Right lobe of liver (tissue), 4 donors: Measurements from ENCODE around the gene FGF13.

ENCODE experiments used
- POLR2A ChIP-seq: fragments of 450-650 bp; IDR thresholded peaks from one replicate; pipeline ENCODE4 v1.6.1; 2017; ENCODE audit warnings: antibody characterized with exemption, mild to moderate bottlenecking
- TF ChIP-seq, protein P1 (sequence below), 4 donors: fragments of 200-600 bp in 3 of 4; fragments of 450-650 bp in 1 of 4; IDR thresholded peaks; one replicate each; pipeline versions ENCODE4 v1.5.1 to v1.8.0; 2016 to 2022; ENCODE audit warnings: antibody characterized with exemption in 4 of 4, mild to moderate bottlenecking in 2 of 4
- donor health status: DM: no; HTN: no; CAD: no.
- donor health status: DM: no; HTN: no; CAD: no.
- donor health status: DM: no; HTN: yes; CAD: no.

DNA sequence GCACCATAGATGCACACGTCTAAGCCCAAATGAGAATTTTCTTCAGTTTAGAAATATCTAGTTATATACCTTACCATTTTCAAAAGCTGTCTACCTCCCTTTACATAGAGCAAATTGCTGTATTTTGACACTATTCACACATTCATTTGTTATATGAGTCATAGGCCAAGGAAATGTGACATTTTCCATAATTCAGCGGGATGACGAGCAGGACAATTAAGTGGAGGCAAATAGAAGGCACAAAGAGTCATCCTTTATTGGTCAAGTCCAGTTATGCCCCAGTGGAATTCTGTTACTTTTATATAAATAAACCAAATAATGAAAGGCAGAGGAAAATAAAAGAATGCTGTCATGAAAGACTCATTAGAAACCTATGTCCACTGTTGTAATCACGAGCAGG is 27.9 kb downstream of the FGF13 start:
- TF ChIP-seq, protein P1, sequence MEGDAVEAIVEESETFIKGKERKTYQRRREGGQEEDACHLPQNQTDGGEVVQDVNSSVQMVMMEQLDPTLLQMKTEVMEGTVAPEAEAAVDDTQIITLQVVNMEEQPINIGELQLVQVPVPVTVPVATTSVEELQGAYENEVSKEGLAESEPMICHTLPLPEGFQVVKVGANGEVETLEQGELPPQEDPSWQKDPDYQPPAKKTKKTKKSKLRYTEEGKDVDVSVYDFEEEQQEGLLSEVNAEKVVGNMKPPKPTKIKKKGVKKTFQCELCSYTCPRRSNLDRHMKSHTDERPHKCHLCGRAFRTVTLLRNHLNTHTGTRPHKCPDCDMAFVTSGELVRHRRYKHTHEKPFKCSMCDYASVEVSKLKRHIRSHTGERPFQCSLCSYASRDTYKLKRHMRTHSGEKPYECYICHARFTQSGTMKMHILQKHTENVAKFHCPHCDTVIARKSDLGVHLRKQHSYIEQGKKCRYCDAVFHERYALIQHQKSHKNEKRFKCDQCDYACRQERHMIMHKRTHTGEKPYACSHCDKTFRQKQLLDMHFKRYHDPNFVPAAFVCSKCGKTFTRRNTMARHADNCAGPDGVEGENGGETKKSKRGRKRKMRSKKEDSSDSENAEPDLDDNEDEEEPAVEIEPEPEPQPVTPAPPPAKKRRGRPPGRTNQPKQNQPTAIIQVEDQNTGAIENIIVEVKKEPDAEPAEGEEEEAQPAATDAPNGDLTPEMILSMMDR (IDR thresholded peaks at IDR 0.05): no peak
- TF ChIP-seq POLR2A: no peak
